Astrocyte of the cerebellum (primary cell): Measurements from ENCODE around the gene DHRS7B.

Experiments
- DNase-seq: peaks from one replicate; pipeline ENCODE4 v3.0.0-alpha.2; 2011; ENCODE audit warnings: low read depth
- H3K4me3 ChIP-seq: 2 replicates; pipeline ENCODE4 v1.5.1; 2011; ENCODE audit warnings: mild to moderate bottlenecking, low read depth, low read length, moderate library complexity
- CTCF ChIP-seq: IDR thresholded peaks from 2 replicates; pipeline ENCODE4 v1.5.1; 2012; ENCODE audit warnings: low read length, low read depth, moderate library complexity, mild to moderate bottlenecking; ENCODE audit errors: missing control alignments
- in situ Hi-C: cut with HindIII; loops from 2 replicates; pipeline ENCODE4 v1.10.0; 2017; ENCODE audit warnings: low sequenced_read_pairs

The DHRS7B gene

GRCh38 chr17:21214015-21214776, 87.4 kb downstream of the DHRS7B start, which contains the start of gene TMEM11:
Gene TMEM11, minus strand, starts transcription at chr17:21214161. Its CDS starts 9 bp downstream, at chr17:21214152.
- peak; percentile 88 for DNase-seq
- peak; percentile 9 for TF ChIP-seq CTCF
- peak within 1 kb of the TSS; percentile 97 for H3K4me3 ChIP-seq
- in situ Hi-C loops, result no loop called here

GRCh38 chr17:21214777-21215541, 88.2 kb downstream of the DHRS7B start:
- in situ Hi-C loops, result no loop called here
- peak overlapping the region; percentile 97 for H3K4me3 ChIP-seq
- TF ChIP-seq CTCF, result no peak
- no peak for DNase-seq

GRCh38 chr17:21215935-21216334, 89.2 kb downstream of the DHRS7B start:
- in situ Hi-C loops, result no loop called here
- no peak overlapping the region for H3K4me3 ChIP-seq
- no peak for DNase-seq
- TF ChIP-seq CTCF, result no peak

GRCh38 chr17:21217346-21217745, 90.6 kb downstream of the DHRS7B start:
- no peak for DNase-seq
- TF ChIP-seq CTCF, result no peak
- in situ Hi-C loops, result no loop called here
- H3K4me3 ChIP-seq, result no peak overlapping the region

- no peak for DNase-seq
- TF ChIP-seq CTCF, result no peak
- H3K4me3 ChIP-seq, result no peak overlapping the region
- in situ Hi-C loops, result no loop called here
Observed at GRCh38 chr17:21218101-21218500, 91.3 kb downstream of the DHRS7B start.

GRCh38 chr17:21218831-21219380, 92.1 kb downstream of the DHRS7B start:
- no peak for TF ChIP-seq CTCF
- in situ Hi-C loops, result no loop called here
- no peak overlapping the region for H3K4me3 ChIP-seq
- no peak for DNase-seq
